Spleen (tissue), 11 donors: ENCODE data around the gene KLHL18. TPM values are rescaled to one million over a fixed set of nuclear protein-coding genes. Genes with fewer than 3 reads are reported as not detected.

Experiments used
- DNase-seq: peaks from one replicate; pipeline ENCODE4 v3.0.0-alpha.2; 2020
- H3K27ac ChIP-seq, 8 donors: fragments of 200-600 bp; sonication (generic) in 7 of 8; 1 replicate in 4 of 8; 2 replicates in 4 of 8; pipeline versions ENCODE4 v1.5.0 to v1.8.0; 2016 to 2021; ENCODE audit warnings: inconsistent platforms in 4 of 8, mild to moderate bottlenecking in 4 of 8, moderate library complexity in 1 of 8
- H3K27me3 ChIP-seq, 7 donors: fragments of 200-600 bp; sonication (generic) in 6 of 7; replicated peaks in 1 of 7; 1 replicate in 4 of 7; 2 replicates in 3 of 7; pipeline versions ENCODE4 v1.5.0 to v1.8.0; 2016 to 2021; ENCODE audit warnings: inconsistent platforms in 3 of 7, mild to moderate bottlenecking in 1 of 7
- H3K36me3 ChIP-seq, 6 donors: fragments of 200-600 bp; sonication (generic) in 5 of 6; 1 replicate in 4 of 6; 2 replicates in 2 of 6; pipeline versions ENCODE4 v1.5.0 to v1.8.0; 2016 to 2021; ENCODE audit warnings: inconsistent platforms in 2 of 6
- H3K4me1 ChIP-seq, 6 donors: fragments of 200-600 bp; sonication (generic) in 5 of 6; 1 replicate in 3 of 6; 2 replicates in 3 of 6; pipeline versions ENCODE4 v1.5.0 to v1.8.0; 2016 to 2021; ENCODE audit warnings: inconsistent platforms in 3 of 6
- H3K4me3 ChIP-seq, 8 donors: fragments of 200-600 bp; sonication (generic) in 7 of 8; 1 replicate in 4 of 8; 2 replicates in 4 of 8; pipeline versions ENCODE4 v1.5.0 to v1.8.0; 2016 to 2021; ENCODE audit warnings: inconsistent platforms in 4 of 8, mild to moderate bottlenecking in 4 of 8, moderate library complexity in 2 of 8
- H3K9me3 ChIP-seq, 8 donors: fragments of 200-600 bp; sonication (generic) in 7 of 8; 1 replicate in 4 of 8; 2 replicates in 4 of 8; pipeline versions ENCODE4 v1.5.0 to v1.8.0; 2016 to 2021; ENCODE audit warnings: inconsistent platforms in 4 of 8
- POLR2A ChIP-seq, 3 donors: fragments of 450-650 bp; IDR thresholded peaks; one replicate each; pipeline ENCODE4 v1.5.1; 2017; ENCODE audit warnings: antibody characterized with exemption in 3 of 3, mild to moderate bottlenecking in 1 of 3
- POLR2AphosphoS5 ChIP-seq, 3 donors: sonication (generic); formaldehyde crosslinking; IDR thresholded peaks; one replicate each; pipeline ENCODE4 v1.5.1; 2017; ENCODE audit warnings: antibody characterized with exemption in 3 of 3
- WGBS, 5 donors: extraction: QIAGEN DNeasy Blood & Tissue Kit in 3 of 5; methylation state at CpG; one replicate each; pipeline versions ENCODE4 v1.1.5 to v1.1.7; 2013 to 2018; 5-methylcytosine and 5-hydroxymethylcytosine counted together
- intact Hi-C: fragments of 100-400 bp; cut with DNase I; formaldehyde crosslinking; loops from one replicate; pipeline ENCODE4 v1.15.0; 2023; ENCODE audit warnings: low total_unique reads
- polyA plus RNA-seq, 3 donors: library from polyadenylated mRNA; stranded (reverse); fragments of 200-250 nt; gene quantifications; one replicate each; pipeline ENCODE4 v1.2.1, GENCODE V29; 2013
- total RNA-seq, 7 donors: library from RNA; depleted of rRNA in 3 of 7; stranded (reverse); fragments of >200 nt in 3 of 7; fragmentation: NEBNext Ultra II Directional in 4 of 7; extraction: Animal tissue kit (Norgen Biotek cat#: 25700) in 4 of 7; gene quantifications; one replicate each; pipeline versions ENCODE4 v1.1.0 to v1.2.1, GENCODE V29; 2016 to 2021
- TF ChIP-seq, protein P1 (sequence below), 11 experiments: fragments of 200-600 bp in 7 of 11; fragments of 450-650 bp in 4 of 11; sonication (generic) in 4 of 11; IDR thresholded peaks in 8 of 11; conservative IDR thresholded peaks in 3 of 11; 1 replicate in 7 of 11; 2 replicates in 4 of 11; pipeline versions ENCODE4 v1.4.0 to v1.8.0; 2016 to 2021; ENCODE audit warnings: antibody characterized with exemption in 11 of 11, inconsistent platforms in 4 of 11, mild to moderate bottlenecking in 1 of 11
- donor health status: healthy with polysubstance abuse.
- donor health status: DM: no; HTN: no; CAD: no; lungs with moderate emphysema.
- donor health status: DM: no; HTN: no; CAD: no.
- donor health status: Bipolar disorder and iron deficiency.
- donor health status: healthy.
- donor health status: DM: no; HTN: no; CAD: no.
- donor health status: DM: yes; HTN: yes; CAD: no.

KLHL18 gene
- total and polyA plus RNA-seq, 10 donors, result 19.2 to 44.6 (median 29.7) TPM

DNA sequence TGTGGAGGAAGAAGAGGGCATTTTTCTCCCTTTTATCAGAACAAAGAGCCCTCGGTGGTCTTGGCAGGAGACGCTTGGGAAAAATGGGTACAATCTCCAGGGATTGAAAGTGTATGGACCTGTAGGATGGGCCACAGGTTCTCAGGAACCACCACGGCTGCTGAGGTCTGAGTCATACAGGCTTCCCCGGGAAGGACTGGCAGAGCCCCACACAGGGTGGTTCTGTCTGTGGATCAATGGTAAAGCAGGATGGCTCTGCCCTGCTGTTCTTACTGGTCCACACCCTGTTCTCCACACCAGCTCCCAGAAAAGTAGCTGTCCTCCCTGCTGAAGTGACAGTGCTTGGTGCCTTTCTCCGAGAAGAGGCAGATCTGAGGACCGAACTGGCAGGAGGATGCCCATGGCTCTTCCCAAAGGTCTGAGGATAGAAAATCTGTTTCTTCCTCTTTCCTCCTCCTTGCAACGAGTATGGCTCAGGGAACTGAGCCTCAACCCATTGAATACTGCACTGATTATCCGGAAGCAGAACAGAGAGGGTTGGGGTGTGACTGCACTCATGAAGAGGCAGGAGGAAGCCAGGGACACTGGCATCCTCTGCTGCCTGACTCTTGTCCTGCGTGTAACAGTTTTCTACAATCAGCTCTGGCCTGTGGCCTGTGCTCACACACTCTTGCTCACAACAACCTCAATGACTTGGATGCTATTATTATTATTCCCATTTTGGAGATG lies 39.2 kb upstream of the KLHL18 start:
- intact Hi-C loops, result no loop called here
- DNase-seq, result no peak
- no peak for TF ChIP-seq POLR2A (IDR thresholded peaks at IDR 0.05)
- TF ChIP-seq POLR2AphosphoS5 (IDR thresholded peaks at IDR 0.05), result no peak
- TF ChIP-seq, protein P1, sequence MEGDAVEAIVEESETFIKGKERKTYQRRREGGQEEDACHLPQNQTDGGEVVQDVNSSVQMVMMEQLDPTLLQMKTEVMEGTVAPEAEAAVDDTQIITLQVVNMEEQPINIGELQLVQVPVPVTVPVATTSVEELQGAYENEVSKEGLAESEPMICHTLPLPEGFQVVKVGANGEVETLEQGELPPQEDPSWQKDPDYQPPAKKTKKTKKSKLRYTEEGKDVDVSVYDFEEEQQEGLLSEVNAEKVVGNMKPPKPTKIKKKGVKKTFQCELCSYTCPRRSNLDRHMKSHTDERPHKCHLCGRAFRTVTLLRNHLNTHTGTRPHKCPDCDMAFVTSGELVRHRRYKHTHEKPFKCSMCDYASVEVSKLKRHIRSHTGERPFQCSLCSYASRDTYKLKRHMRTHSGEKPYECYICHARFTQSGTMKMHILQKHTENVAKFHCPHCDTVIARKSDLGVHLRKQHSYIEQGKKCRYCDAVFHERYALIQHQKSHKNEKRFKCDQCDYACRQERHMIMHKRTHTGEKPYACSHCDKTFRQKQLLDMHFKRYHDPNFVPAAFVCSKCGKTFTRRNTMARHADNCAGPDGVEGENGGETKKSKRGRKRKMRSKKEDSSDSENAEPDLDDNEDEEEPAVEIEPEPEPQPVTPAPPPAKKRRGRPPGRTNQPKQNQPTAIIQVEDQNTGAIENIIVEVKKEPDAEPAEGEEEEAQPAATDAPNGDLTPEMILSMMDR (IDR thresholded peaks at IDR 0.05 in 8 of 11, conservative IDR thresholded peaks at IDR 0.05 in 3 of 11), result no peak
- Histone ChIP-seq H3K9me3 (no peaks in the 10 kb centered on the region), H3K4me1 (no peaks in the 10 kb centered on the region), H3K4me3 (no peak overlapping the region), H3K27me3 (no peaks in the 10 kb centered on the region), H3K36me3 (no peaks in the 10 kb centered on the region), H3K27ac (no peak overlapping the region)
- 81 to 93% (median 89%) methylated on average over 9 of the region's 9 CpGs for WGBS, 5 donors

DNA sequence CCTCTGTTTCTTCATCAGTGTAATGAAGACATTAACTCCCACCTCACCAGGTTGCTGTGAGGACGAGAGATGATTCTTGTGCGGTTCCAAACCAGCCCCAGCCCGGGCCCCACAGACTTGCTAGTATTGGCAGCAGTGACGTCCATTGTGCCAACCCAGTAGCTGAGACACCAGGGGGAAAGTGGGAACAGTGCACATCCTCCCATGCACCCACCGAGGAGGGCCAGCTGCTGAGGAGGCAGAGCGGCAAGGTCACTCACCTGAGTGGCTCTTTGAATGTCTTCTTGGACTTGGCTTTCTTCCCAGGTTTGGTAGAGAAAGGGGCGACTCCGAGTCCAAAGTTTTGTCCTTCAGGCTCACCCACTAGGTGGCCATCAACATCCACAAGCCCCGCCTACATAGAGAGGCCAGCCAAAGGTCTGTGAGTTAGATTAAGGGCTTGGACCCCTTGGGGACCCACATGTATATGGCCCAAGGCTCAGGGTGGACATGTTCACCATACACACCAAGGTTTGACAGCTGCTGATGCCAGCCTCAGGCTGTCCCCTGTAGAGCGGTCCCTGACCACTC lies 38.1 kb upstream of the KLHL18 start:
- no peaks in the 10 kb centered on the region for H3K9me3 ChIP-seq
- no peaks in the 10 kb centered on the region for H3K27me3 ChIP-seq
- intact Hi-C loops, result no loop called here
- WGBS, 5 donors, result 92 to 97% (median 95%) methylated on average over 10 of the region's 10 CpGs
- H3K4me3 ChIP-seq, result no peak overlapping the region
- no peak overlapping the region for H3K27ac ChIP-seq
- TF ChIP-seq, protein P1 (IDR thresholded peaks at IDR 0.05 in 8 of 11, conservative IDR thresholded peaks at IDR 0.05 in 3 of 11), result no peak
- no peak for TF ChIP-seq POLR2AphosphoS5 (IDR thresholded peaks at IDR 0.05)
- TF ChIP-seq POLR2A (IDR thresholded peaks at IDR 0.05), result no peak
- H3K4me1 ChIP-seq, result no peaks in the 10 kb centered on the region
- DNase-seq, result no peak
- H3K36me3 ChIP-seq, result no peaks in the 10 kb centered on the region

DNA sequence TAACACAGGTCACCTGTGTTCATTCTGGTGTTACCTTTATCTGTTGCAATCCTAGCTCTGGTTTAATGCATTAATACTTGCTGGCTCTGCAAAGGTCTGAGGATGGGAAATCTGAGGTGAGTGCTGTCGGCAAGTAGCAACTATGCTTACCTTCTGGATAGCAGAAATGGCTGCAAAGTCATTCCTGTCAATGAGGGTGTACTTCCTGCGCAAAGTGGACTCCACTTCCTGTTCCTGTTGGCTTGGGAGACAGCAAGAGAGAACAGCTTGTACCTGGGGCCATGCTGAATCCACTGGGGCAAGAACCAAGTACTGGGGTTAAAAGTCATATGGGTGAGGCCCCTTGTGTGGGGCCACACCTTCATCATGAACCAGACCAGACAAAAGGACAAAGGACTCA lies 37.5 kb upstream of the KLHL18 start:
- WGBS, 5 donors, result 83 to 92% (median 90%) methylated on average over 2 of the region's 2 CpGs
- H3K4me3 ChIP-seq, result no peak overlapping the region
- DNase-seq, result no peak
- H3K36me3 ChIP-seq, result no peaks in the 10 kb centered on the region
- H3K27me3 ChIP-seq, result no peaks in the 10 kb centered on the region
- H3K9me3 ChIP-seq, result no peaks in the 10 kb centered on the region
- H3K27ac ChIP-seq, result no peak overlapping the region
- intact Hi-C loops, result no loop called here
- peaks cover 0 to under 1% (median 0%) of the 10 kb centered on the region in 6 donors for H3K4me1 ChIP-seq
- TF ChIP-seq, protein P1 (IDR thresholded peaks at IDR 0.05 in 8 of 11, conservative IDR thresholded peaks at IDR 0.05 in 3 of 11), result no peak
- TF ChIP-seq POLR2A (IDR thresholded peaks at IDR 0.05), result no peak
- no peak for TF ChIP-seq POLR2AphosphoS5 (IDR thresholded peaks at IDR 0.05)
